NCI-H1417 treated with DMSO at 0.1 percent for 48 hours (cell line): Measurements from ENCODE around the gene DIAPH3.

Source experiments
- DNase-seq: peaks from one replicate; lab custom pipeline; 2025; lab: John Stamatoyannopoulos, UW

The DIAPH3 gene

GRCh38 chr13:59873856-59874255, 289.9 kb downstream of the DIAPH3 start:
- DNase-seq = no peak

DNA sequence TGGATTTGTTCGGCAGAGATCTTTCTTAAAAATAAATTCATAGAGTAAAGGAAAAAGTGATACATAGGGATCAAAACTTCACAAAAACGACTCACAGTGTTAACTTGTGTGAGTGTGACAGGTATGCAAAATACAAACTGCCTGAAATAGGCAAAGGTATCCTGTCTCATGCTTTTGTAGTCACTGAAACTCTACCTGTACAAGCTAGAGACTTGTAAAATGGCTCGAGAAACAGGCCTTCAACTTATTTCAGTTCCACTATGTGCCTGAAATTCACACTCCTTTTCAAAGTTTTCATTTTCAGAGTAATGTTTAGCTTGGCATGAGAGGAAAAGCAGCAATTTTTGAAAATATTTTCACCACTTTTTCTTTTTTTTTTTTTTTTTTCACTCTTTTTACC, 290.4 kb downstream of the DIAPH3 start:
- DNase-seq = no peak

- no peak for DNase-seq
Observed at GRCh38 chr13:59867867-59868266, 295.9 kb downstream of the DIAPH3 start.

GRCh38 chr13:59865398-59865797, 298.3 kb downstream of the DIAPH3 start:
- peak; percentile 38 for DNase-seq

- no peak for DNase-seq
Observed at GRCh38 chr13:59863621-59864020, 300.1 kb downstream of the DIAPH3 start.

DNA sequence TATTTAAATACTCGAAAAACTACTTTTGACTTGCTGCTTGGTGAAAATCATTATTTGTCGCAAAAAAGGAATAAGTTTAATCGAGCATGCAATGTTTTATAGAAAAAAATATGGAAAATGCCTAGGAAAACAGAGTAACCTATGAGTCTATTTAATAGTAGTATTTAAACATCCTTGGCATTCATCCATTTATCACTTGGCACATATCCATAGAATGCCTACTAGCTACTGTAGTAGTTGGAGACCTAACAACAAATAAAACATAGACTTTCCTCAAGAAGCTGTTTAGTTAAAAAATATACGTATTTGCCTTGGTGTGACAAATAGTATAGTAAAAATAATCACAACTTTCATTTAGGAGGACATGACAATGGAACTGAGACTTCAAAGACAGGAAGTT, 302.1 kb downstream of the DIAPH3 start:
- no peak for DNase-seq

DNA sequence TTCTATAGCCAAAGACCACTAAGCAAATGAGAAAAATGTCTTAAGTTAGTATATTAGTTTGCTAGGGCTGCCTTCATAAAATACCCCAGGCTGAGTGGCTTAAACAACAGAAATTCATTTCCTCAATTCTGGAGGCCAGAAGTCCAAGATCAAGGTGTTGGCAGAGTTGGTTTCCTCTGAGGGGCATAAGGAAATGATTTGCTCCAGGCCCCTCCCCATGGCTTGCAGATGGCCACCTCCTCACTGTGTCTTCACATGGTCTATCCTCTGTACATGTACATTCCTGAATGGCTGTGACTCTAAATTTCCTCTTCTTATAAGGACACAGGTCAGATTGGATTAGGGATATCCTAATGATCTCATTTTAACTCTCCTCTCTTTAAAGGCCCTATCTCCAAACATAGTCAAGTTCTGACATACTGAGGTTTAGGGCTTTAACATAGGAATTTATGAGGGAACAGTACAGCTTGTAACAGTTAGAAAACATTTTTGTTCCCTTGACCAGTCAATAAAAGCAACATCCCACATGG, 307.4 kb downstream of the DIAPH3 start:
- DNase-seq = no peak

GRCh38 chr13:59846845-59847620, 316.7 kb downstream of the DIAPH3 start:
- DNase-seq = no peak

GRCh38 chr13:59843040-59843439, 320.7 kb downstream of the DIAPH3 start:
- no peak for DNase-seq

GRCh38 chr13:59842507-59842906, 321.2 kb downstream of the DIAPH3 start:
- no peak for DNase-seq

DNA sequence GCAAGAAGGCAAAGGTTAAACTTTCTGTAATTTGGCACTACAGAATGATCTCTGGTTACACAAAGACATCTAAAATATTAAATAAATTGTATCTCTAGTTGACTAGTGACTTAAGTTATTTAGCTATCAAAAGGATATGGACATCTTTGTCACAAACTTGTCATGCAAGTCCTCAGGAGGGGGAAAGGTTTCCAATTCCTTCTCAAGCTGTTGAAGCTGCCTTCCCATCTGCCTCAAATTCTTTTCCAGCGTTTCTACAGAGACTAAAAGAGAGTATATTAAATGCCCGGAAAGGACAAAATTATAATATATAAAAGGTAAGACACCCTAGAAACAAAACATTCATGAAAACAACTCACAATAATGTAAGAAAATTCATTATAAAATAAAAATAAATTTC, 324.5 kb downstream of the DIAPH3 start:
- DNase-seq = no peak

DNA sequence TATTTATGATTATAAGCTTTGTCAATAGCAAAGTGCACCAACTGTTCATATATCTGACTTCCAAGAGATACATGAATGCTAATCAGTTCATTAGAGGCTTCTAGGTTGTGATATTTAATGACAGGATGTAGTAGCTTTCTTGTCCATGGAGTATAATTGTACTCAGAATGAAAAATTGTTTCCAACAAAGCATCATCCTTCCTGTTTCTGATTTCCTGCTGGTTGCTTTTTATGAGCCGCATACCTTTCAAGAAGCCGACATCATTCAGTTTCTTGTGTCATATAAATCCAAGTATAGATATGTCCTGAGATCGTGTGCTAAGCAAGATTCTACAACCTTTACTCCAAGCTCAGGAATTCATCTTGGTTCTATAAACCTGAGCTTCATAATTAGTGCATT, 326.6 kb downstream of the DIAPH3 start:
- DNase-seq = no peak

DNA sequence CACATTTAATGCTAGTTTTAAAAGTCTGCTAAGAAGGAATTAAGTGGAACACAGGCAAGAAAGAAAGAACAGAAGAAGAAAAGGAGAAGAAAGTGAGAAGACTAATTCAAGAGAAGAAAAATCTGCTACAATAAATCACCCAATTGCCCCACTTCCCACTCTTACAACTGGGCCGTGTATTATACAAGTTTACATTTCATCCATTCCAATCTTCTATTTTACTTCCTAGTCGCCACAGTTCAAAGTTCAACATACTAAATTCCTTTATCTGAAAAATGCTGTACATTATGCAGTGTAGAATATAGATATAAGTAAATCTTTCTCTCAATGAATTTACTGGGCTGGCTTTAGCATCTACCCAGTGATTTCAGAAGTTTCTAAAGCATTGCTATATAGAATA, 328.2 kb downstream of the DIAPH3 start:
- DNase-seq = no peak

- no peak for DNase-seq
Observed at GRCh38 chr13:59834801-59835200, 328.9 kb downstream of the DIAPH3 start.

- no peak for DNase-seq
Observed at GRCh38 chr13:59829690-59830089, 334.0 kb downstream of the DIAPH3 start.

DNA sequence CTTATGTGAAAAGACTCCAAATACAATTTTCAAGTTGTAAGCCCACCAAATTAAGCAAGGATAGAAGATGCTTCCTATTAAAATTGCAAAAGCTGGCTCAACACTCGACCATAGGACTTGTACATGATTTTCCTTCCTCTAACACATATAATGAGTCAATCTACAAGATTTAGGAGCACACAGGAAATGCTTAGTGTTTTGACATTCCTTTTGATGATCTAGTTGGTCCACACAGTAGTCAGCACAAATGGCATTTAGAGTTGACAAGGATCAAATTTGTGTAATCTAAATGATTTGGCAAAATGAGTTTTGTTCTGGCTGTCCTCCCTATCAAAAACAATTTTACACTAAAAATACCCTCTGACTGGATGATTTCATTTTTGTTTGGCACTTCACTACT, 340.2 kb downstream of the DIAPH3 start:
- no peak for DNase-seq

- no peak for DNase-seq
Observed at GRCh38 chr13:59809564-59809963, 354.2 kb downstream of the DIAPH3 start.

DNA sequence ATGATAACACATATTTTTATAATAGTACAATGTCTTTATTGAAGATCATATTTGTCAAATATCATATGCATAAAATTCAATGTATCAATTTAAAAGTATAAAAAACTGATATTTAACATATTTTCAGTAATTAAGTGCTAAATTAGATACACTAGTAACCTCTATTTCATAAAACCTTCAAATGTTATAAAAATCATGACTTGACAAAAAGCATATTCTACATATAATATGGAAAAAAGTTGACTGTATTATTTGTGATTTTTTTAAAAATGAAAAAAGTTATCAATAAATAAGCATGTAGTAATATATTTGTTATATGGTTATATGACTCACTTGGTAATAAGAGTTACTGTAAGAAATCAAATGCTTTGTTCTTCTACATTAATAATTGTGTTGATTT, 356.9 kb downstream of the DIAPH3 start:
- DNase-seq = no peak

GRCh38 chr13:59801107-59801880, 362.4 kb downstream of the DIAPH3 start:
- peak; percentile 5 for DNase-seq

DNA sequence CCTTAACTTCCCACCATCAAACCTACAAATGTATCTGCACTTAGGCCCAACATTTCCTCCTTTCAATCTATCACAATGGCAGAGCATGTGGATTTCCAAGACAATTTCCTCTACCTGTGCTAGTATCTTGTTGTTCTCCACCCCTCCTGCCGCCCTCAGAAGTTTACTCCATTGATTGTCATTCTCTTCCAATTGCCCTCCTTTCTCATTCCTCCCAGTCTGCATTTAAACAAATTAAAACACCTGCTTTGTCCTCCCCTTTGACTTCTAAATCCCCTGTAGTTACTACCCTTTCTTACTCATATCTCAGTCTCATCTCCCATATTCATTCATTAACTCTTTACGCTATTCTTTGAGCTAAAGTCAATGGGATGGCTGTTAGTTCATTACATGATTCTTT, 370.6 kb downstream of the DIAPH3 start:
- DNase-seq = no peak

GRCh38 chr13:59790626-59791025, 373.1 kb downstream of the DIAPH3 start:
- no peak for DNase-seq

DNA sequence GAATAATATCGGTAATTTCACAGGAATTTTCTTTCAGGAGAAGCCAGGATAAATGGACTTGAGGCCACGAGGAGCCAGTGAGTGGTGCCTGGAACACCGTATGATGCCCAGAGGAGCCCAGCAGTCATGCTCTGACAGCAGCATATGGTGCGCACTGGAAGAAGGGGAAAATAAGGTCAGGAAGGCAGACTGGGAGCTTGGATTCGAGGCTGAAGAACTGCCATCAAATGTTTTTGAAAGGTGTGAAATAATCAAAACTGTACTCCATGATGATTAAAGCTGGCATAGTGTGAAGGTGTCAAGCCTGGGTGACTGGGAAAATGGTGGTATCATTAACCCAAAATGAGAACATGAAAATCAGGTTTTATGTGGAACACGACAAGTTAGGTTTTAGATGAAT, 374.2 kb downstream of the DIAPH3 start:
- DNase-seq = no peak

DNA sequence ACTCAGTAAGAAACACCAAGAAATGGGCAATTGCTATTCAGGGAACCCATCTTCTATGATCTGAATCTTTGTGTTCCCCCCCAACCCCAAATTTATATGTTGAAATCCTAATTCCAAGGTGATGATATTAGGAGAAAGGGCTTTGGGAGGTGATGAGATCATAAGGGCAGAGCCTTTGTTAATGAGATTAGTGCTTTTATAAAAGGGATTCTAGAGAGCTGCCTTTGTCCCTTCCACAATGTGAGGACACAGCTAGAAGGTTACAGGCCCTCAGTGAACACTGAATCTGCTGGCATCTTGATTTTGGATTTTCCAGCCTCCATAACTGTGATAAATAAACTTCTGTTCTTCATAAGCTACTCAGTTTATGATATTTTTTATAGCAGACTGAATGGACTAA, 376.0 kb downstream of the DIAPH3 start:
- DNase-seq = no peak
